Activated naive CD4-positive, alpha-beta T cell (primary cell): ENCODE results near the gene MTLN.
"Not testable (repeated sequence)": the region's sequence is repeated elsewhere in the genome, so short reads cannot be mapped to it uniquely, and the experiment has no call there.

ENCODE experiments used
- DNase-seq, 4 experiments: peaks; one replicate each; lab custom pipeline; 2025; lab: John Stamatoyannopoulos, UW

The MTLN gene

GRCh38 chr2:110198016-110198415 is 14.3 kb downstream of the MTLN start:
- DNase-seq = no peak

- no peak for DNase-seq
These were observed 14.9 kb downstream of the MTLN start for GRCh38 chr2:110197452-110197851.

GRCh38 chr2:110190169-110190568 is 22.2 kb downstream of the MTLN start:
- not testable (repeated sequence) for DNase-seq

- DNase-seq = no peak
These were observed 29.9 kb downstream of the MTLN start for GRCh38 chr2:110182449-110182848.

GRCh38 chr2:110180036-110180435 is 32.3 kb downstream of the MTLN start:
- no peak for DNase-seq

GRCh38 chr2:110173523-110173922 is 38.8 kb downstream of the MTLN start:
- no peak for DNase-seq

GRCh38 chr2:110172506-110172905 is 39.8 kb downstream of the MTLN start:
- DNase-seq = no peak

- DNase-seq = no peak
These were observed 42.2 kb downstream of the MTLN start for GRCh38 chr2:110170102-110170501.

- DNase-seq = no peak
These were observed 44.9 kb downstream of the MTLN start for GRCh38 chr2:110167326-110168000.

- DNase-seq = no peak
These were observed 46.1 kb downstream of the MTLN start for GRCh38 chr2:110166266-110166665.
